Panc1 (cell line): ENCODE data around the gene NTM. TPM values are rescaled to one million over a fixed set of nuclear protein-coding genes. Genes with fewer than 3 reads are reported as not detected.
A peak's percentile ranks its signal among the peaks of the same experiment; 100 is the strongest.

ENCODE experiments used
- ATAC-seq: fragments of 200-7000 bp; cut with Tn5 transposase; 2 replicates; pipeline ENCODE4 v1.9.1; 2020; ENCODE audit warnings: mild to moderate bottlenecking, moderate library complexity
- BruUV-seq: library from RNA; stranded (reverse); fragments of 400-500 nt; replicated peaks from 2 replicates; lab custom pipeline; 2021; lab: Mats Ljungman, UMichigan
- CTCF ChIA-PET: fragments of 300-600 bp; sonication (Branson Sonifier 250); formaldehyde crosslinking; loops from one replicate; lab custom pipeline; 2022; ENCODE audit warnings: antibody characterized with exemption; lab: Charles Lee
- POLR2A ChIA-PET: fragments of 300-600 bp; sonication (Branson Sonifier 250); formaldehyde crosslinking; loops from one replicate; lab custom pipeline; 2022; ENCODE audit warnings: antibody characterized with exemption; lab: Charles Lee
- DNase-seq: peaks from one replicate; pipeline ENCODE4 v3.0.0-alpha.2; 2010; ENCODE audit warnings: low read depth, low spot score
- H3K27ac ChIP-seq: 2 replicates; pipeline ENCODE4 v1.5.1; 2011; ENCODE audit warnings: mild to moderate bottlenecking, low read length, inconsistent platforms
- H3K27me3 ChIP-seq: fragments of 200-500 bp; sonication (Bioruptor generic); 2 replicates; pipeline ENCODE4 v1.6.0; 2014; ENCODE audit warnings: low read length, inconsistent platforms; ENCODE audit not compliant: control insufficient read depth, insufficient read depth
- H3K36me3 ChIP-seq: fragments of 200-500 bp; sonication (Bioruptor generic); 2 replicates; pipeline ENCODE4 v1.5.1; 2014; ENCODE audit warnings: inconsistent platforms, mild to moderate bottlenecking, low read length, moderate library complexity; ENCODE audit not compliant: control insufficient read depth, insufficient read depth
- H3K4me1 ChIP-seq: 2 replicates; pipeline ENCODE4 v1.5.1; 2011; ENCODE audit warnings: inconsistent platforms, mild to moderate bottlenecking, low read length, moderate library complexity; ENCODE audit not compliant: control insufficient read depth, insufficient read depth
- H3K4me3 ChIP-seq, 2 experiments: 2 replicates each; pipeline ENCODE4 v1.5.1; 2011 to 2012; ENCODE audit warnings: low read depth in 2 of 2, low read length in 2 of 2, mild to moderate bottlenecking in 2 of 2, inconsistent platforms in 1 of 2, moderate library complexity in 1 of 2
- H3K9me3 ChIP-seq: fragments of 200-500 bp; sonication (Bioruptor generic); 2 replicates; pipeline ENCODE4 v1.5.1; 2014; ENCODE audit warnings: low read depth, mild to moderate bottlenecking, inconsistent platforms, low read length, moderate library complexity; ENCODE audit not compliant: control insufficient read depth, insufficient read depth
- CTCF ChIP-seq: fragments of 450-650 bp; IDR thresholded peaks from 2 replicates; pipeline ENCODE4 v1.5.1; 2017; ENCODE audit warnings: mild to moderate bottlenecking
- POLR2AphosphoS5 ChIP-seq: IDR thresholded peaks from 2 replicates; pipeline ENCODE4 v1.6.1; 2012; ENCODE audit warnings: mild to moderate bottlenecking, low read depth, low read length, moderate library complexity
- REST ChIP-seq, 2 experiments: IDR thresholded peaks; 2 replicates each; pipeline ENCODE4 v1.6.1; 2011 to 2012; ENCODE audit warnings: low read depth in 2 of 2, control low read depth in 1 of 2, low read length in 1 of 2, mild to moderate bottlenecking in 1 of 2, moderate library complexity in 1 of 2; ENCODE audit not compliant: insufficient read depth in 1 of 2
- SIN3A ChIP-seq: IDR thresholded peaks from 2 replicates; pipeline ENCODE4 v1.6.1; 2012; ENCODE audit warnings: low read depth, mild to moderate bottlenecking, low read length, moderate library complexity, borderline replicate concordance; ENCODE audit not compliant: insufficient read depth
- TCF7L2 ChIP-seq: IDR thresholded peaks from 2 replicates; pipeline ENCODE4 v1.6.1; 2011; ENCODE audit warnings: mild to moderate bottlenecking, low read depth, low read length, inconsistent platforms
- in situ Hi-C: cut with HindIII; loops from 2 replicates; pipeline ENCODE4 v1.10.0; 2016; ENCODE audit warnings: low sequenced_read_pairs, low pct_unique_long_range_greater_than_20kb
- intact Hi-C: fragments of 100-400 bp; cut with micrococcal nuclease; formaldehyde crosslinking; loops from one replicate; pipeline ENCODE4 v1.10.0; 2022; ENCODE audit not compliant: unreplicated experiment
- total RNA-seq: library from RNA; stranded (reverse); gene quantifications from one replicate; pipeline ENCODE4 v1.2.1, GENCODE V29; 2021; ENCODE audit not compliant: unreplicated experiment

Gene NTM
- total RNA-seq, 1 experiment from 2014 or later: 0.10 TPM

- no peak overlapping the region for H3K4me3 ChIP-seq
- H3K27ac ChIP-seq: no peak overlapping the region
- POLR2A ChIA-PET: interaction anchor here (0.6 kb wide), 1 partner anchor 828 kb away, joined by 4 read pairs; no protein-coding TSS in a partner anchor
- no TSS peak for BruUV-seq
- intact Hi-C loops (no loop called here), in situ Hi-C loops (no loop called here)
- H3K4me1 ChIP-seq: no peaks in the 10 kb centered on the region; the same call in 1 of the 2 replicates
- TF ChIP-seq TCF7L2 (no peak), REST (IDR thresholded peaks at IDR 0.05; ENCODE audit: insufficient read depth in 1 of 2, low read depth in 2 of 2, low read length in 1 of 2) (no peak), CTCF (no peak), POLR2AphosphoS5 (no peak), SIN3A (no peak)
- DNase-seq (no peak), ATAC-seq (0 out of 2 replicates have a peak, but pooled peaks have one; percentile 56)
- peaks cover 18% of the 10 kb centered on the region for H3K27me3 ChIP-seq
- H3K9me3 ChIP-seq: no peaks in the 10 kb centered on the region
- CTCF ChIA-PET: no interaction called here
- no peaks in the 10 kb centered on the region for H3K36me3 ChIP-seq
Measured at GRCh38 chr11:131370901-131371790, 731 bp downstream of the NTM start.

GRCh38 chr11:131371791-131372104 is 1.3 kb downstream of the NTM start:
- peaks cover 18% of the 10 kb centered on the region for H3K27me3 ChIP-seq
- H3K4me3 ChIP-seq: no peak overlapping the region
- ATAC-seq (0 out of 2 replicates have a peak, but pooled peaks have one; percentile 34), DNase-seq (no peak)
- H3K27ac ChIP-seq: no peak overlapping the region
- TF ChIP-seq POLR2AphosphoS5: no peak
- TF ChIP-seq CTCF: no peak
- no peak for TF ChIP-seq REST (IDR thresholded peaks at IDR 0.05; ENCODE audit: insufficient read depth in 1 of 2, low read depth in 2 of 2, low read length in 1 of 2)
- no peak for TF ChIP-seq SIN3A
- no peak for TF ChIP-seq TCF7L2
- H3K9me3 ChIP-seq: no peaks in the 10 kb centered on the region
- in situ Hi-C loops: no loop called here
- BruUV-seq: no TSS peak
- H3K36me3 ChIP-seq: no peaks in the 10 kb centered on the region
- POLR2A ChIA-PET: no interaction called here
- CTCF ChIA-PET: no interaction called here
- H3K4me1 ChIP-seq: no peaks in the 10 kb centered on the region; the same call in 1 of the 2 replicates
- intact Hi-C loops: no loop called here
